Activated naive CD8-positive, alpha-beta T cell treated with anti-CD3 and anti-CD28 coated beads for 36 hours (primary cell): ENCODE measurements around the gene SLC9A9. TPM values are rescaled to one million over a fixed set of nuclear protein-coding genes. Genes with fewer than 3 reads are reported as not detected.
A peak's percentile ranks its signal among the peaks of the same experiment; 100 is the strongest.

Experiments
- DNase-seq: peaks from one replicate; pipeline ENCODE4 v3.0.0; 2021
- H3K27ac Mint-ChIP-seq: one replicate; pipeline ENCODE4 v1.8.0; 2022; ENCODE audit warnings: mild to moderate bottlenecking, moderate library complexity, mixed read lengths
- H3K27me3 Mint-ChIP-seq: one replicate; pipeline ENCODE4 v1.8.0; 2022; ENCODE audit warnings: mild to moderate bottlenecking, mixed read lengths
- H3K36me3 Mint-ChIP-seq: one replicate; pipeline ENCODE4 v1.8.0; 2021; ENCODE audit warnings: mild to moderate bottlenecking, mixed read lengths
- H3K4me1 Mint-ChIP-seq: one replicate; pipeline ENCODE4 v1.8.0; 2021; ENCODE audit warnings: mixed read lengths
- H3K4me3 Mint-ChIP-seq: one replicate; pipeline ENCODE4 v1.8.0; 2022; ENCODE audit warnings: mild to moderate bottlenecking, moderate library complexity, mixed read lengths
- H3K9me3 Mint-ChIP-seq: one replicate; pipeline ENCODE4 v1.8.0; 2022; ENCODE audit warnings: mixed read lengths
- total RNA-seq, 2 experiments: library from RNA; stranded (reverse); gene quantifications; one replicate each; pipeline ENCODE4 v1.2.3, GENCODE V29; 2021

Gene SLC9A9
- total RNA-seq, 2 experiments from 2014 or later = 2.1 to 2.3 TPM

DNA sequence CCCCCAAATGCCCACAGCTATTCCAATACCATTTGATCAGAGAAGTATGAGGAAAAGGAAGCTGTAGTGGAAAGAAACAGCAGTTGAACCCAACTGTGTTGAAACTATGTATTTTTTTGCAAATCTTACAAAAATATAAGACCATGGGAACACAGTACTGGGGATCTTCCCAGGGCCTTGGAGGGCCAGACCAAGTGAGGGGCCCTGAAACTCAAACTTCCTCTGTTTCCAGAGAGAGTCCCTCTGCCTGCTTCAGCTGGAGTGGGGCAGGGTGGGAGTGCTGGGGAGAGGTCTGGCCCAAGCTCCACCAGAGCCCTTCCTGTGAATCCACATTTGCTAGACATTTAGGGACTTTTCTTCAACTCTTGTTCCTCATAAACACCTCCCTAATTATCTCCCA lies 464.8 kb downstream of the SLC9A9 start:
- no peak overlapping the region for H3K4me3 Mint-ChIP-seq
- peaks cover 4% of the 10 kb centered on the region for H3K4me1 Mint-ChIP-seq
- H3K27me3 Mint-ChIP-seq = no peaks in the 10 kb centered on the region
- H3K36me3 Mint-ChIP-seq = peaks cover 10% of the 10 kb centered on the region
- H3K27ac Mint-ChIP-seq = no peak overlapping the region
- H3K9me3 Mint-ChIP-seq = peaks cover 6% of the 10 kb centered on the region
- DNase-seq = no peak

DNA sequence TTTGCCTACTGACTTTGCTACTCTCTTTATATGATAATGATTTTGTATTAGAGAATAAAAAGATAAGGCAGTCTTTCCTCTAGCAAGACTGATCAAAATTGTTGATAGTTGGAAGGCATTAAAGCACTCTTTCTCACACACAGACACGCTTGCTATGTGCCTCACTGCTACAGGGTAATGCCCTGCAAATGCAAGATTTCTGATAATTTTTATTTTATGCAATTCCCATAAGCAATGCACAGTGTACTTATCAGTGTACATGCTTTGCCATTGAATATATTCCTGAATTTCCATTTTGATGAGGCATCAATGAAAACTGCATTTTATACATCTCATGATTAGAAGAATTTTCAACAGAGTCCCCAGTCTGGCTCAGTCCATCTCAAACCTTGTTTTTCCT lies 465.5 kb downstream of the SLC9A9 start:
- Mint-ChIP-seq H3K36me3 (peaks cover 10% of the 10 kb centered on the region), H3K4me1 (peaks cover 6% of the 10 kb centered on the region), H3K27me3 (no peaks in the 10 kb centered on the region), H3K27ac (no peak overlapping the region), H3K9me3 (peaks cover 6% of the 10 kb centered on the region), H3K4me3 (no peak overlapping the region)
- DNase-seq = no peak

DNA sequence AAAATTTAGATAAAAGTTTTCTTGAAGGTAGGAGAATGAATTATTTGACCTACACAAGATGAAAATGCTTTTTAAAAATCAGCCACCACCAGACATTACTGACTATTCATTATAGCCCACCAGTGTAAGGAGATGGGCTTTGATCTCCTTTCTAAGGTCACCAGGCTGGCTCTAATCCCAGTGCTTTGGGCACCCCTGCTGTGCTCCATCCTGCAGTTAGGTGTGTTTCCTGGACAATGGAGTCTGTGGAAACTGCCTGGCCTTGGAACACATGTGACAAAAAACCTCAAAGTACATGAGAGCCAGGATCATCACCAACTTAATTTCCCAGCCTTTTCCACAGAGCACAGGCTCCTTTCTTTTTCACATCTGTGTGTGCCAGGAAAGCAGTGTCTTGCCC lies 467.8 kb downstream of the SLC9A9 start:
- Mint-ChIP-seq H3K36me3 (peaks cover 10% of the 10 kb centered on the region), H3K27ac (no peak overlapping the region), H3K27me3 (no peaks in the 10 kb centered on the region), H3K9me3 (peaks cover 6% of the 10 kb centered on the region), H3K4me3 (no peak overlapping the region), H3K4me1 (peaks cover 6% of the 10 kb centered on the region)
- DNase-seq = no peak

DNA sequence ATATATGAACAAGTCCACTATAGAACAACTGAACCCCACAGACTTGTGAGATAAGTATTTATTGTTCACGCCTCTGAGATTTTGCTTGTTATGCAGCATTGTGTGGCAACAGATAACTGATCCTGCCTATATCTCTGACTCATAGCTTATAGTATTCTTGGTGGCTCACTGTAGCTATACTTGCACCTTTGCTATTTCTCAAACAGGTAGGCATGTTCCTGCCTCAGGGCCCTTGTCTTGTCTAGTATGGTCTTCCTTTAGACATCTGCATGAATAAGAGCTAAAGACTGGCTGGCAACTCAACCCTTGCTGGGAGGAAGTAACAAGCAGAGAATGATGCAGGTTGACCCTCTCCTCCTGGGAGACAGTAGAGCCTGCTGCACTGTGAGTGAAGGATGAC lies 472.6 kb downstream of the SLC9A9 start:
- peaks cover 6% of the 10 kb centered on the region for H3K4me1 Mint-ChIP-seq
- H3K27me3 Mint-ChIP-seq = no peaks in the 10 kb centered on the region
- H3K9me3 Mint-ChIP-seq = no peaks in the 10 kb centered on the region
- H3K36me3 Mint-ChIP-seq = no peaks in the 10 kb centered on the region
- no peak for DNase-seq
- no peak overlapping the region for H3K4me3 Mint-ChIP-seq
- H3K27ac Mint-ChIP-seq = no peak overlapping the region

DNA sequence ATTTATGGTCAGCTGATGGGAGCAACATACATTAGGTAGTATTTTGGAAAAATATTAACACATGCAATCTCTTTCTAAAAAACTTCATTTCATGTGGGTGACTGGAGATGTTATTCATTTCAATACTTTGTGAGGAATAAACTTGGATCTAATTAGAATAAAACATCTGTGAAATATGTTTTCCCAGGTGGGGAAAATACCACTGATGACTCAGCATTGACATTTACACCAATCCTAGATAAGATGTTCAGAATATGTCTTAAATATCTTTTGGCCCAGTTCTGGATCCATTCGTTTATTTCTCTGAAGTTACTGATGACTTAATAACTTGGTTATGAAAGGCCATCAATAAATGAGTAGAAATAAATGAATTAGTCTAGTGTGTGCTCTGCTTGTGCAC lies 481.1 kb downstream of the SLC9A9 start:
- Mint-ChIP-seq H3K27me3 (no peaks in the 10 kb centered on the region), H3K4me3 (no peak overlapping the region), H3K4me1 (peaks cover 17% of the 10 kb centered on the region), H3K9me3 (no peaks in the 10 kb centered on the region), H3K36me3 (peaks cover 5% of the 10 kb centered on the region), H3K27ac (no peak overlapping the region)
- DNase-seq = no peak

DNA sequence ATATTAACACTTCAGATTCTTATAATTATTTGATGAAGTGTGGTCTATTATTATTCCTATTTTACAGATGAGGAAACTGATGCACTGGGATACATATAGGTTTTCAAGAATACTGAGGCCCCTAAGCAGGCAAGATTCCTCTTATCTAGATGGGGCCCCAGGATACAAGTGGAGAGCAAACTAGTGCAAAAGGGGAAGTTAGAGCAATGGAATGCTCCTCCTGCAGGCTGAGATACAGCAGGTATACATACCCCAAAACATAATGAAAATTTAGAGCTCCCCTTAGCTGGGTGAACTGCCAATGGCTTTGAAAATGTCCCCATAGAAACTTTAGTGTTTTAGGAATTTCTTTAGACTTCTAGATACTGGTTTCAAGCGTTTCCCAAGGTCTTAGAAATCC lies 481.6 kb downstream of the SLC9A9 start:
- DNase-seq = no peak
- peaks cover 22% of the 10 kb centered on the region for H3K4me1 Mint-ChIP-seq
- H3K27me3 Mint-ChIP-seq = no peaks in the 10 kb centered on the region
- H3K27ac Mint-ChIP-seq = no peak overlapping the region
- H3K36me3 Mint-ChIP-seq = peaks cover 5% of the 10 kb centered on the region
- no peaks in the 10 kb centered on the region for H3K9me3 Mint-ChIP-seq
- no peak overlapping the region for H3K4me3 Mint-ChIP-seq

DNA sequence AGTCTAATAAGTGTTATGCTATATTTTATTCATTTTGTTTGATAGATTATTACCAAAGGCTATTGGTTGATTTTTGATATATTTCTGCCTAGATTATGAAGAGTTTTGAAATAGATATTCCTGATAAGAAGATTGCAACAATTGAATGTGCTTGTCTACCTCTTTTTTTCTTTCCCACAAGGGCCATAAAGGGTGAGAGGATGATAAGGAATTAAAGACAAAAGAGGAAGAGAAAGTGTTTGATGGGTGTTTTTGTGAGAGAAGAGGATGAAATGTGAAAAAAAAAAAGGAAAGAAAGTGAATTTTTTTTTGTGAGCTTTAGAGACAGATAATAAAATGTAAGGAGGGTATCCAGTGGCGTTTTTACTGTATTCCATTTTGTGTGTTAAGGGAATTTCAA lies 484.3 kb downstream of the SLC9A9 start:
- Mint-ChIP-seq H3K36me3 (peaks cover 5% of the 10 kb centered on the region), H3K4me3 (no peak overlapping the region), H3K4me1 (peaks cover 23% of the 10 kb centered on the region), H3K27ac (no peak overlapping the region), H3K9me3 (no peaks in the 10 kb centered on the region), H3K27me3 (no peaks in the 10 kb centered on the region)
- DNase-seq = no peak

DNA sequence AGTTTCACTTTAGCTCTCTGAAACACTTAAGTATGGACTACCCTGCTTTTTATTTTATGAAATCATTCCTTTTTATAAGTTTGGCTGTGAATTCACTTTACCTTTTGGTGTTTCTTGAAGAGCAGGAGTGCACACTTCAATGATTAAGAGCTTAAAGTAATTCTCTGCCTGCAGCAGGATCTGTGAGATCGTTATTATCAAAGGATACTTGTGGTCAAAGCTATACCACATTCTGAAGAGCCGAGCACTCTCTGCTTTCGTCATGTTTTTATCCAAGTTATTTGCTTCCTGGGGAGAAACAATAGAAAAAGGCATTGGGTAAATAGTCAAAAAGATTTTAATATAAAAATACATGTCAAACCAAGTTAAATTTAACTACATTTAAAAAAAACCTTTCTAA lies 485.0 kb downstream of the SLC9A9 start:
- Mint-ChIP-seq H3K4me1 (peaks cover 23% of the 10 kb centered on the region), H3K4me3 (peak overlapping the region; percentile 52), H3K27ac (no peak overlapping the region), H3K9me3 (no peaks in the 10 kb centered on the region), H3K36me3 (peaks cover 5% of the 10 kb centered on the region), H3K27me3 (no peaks in the 10 kb centered on the region)
- no peak for DNase-seq

DNA sequence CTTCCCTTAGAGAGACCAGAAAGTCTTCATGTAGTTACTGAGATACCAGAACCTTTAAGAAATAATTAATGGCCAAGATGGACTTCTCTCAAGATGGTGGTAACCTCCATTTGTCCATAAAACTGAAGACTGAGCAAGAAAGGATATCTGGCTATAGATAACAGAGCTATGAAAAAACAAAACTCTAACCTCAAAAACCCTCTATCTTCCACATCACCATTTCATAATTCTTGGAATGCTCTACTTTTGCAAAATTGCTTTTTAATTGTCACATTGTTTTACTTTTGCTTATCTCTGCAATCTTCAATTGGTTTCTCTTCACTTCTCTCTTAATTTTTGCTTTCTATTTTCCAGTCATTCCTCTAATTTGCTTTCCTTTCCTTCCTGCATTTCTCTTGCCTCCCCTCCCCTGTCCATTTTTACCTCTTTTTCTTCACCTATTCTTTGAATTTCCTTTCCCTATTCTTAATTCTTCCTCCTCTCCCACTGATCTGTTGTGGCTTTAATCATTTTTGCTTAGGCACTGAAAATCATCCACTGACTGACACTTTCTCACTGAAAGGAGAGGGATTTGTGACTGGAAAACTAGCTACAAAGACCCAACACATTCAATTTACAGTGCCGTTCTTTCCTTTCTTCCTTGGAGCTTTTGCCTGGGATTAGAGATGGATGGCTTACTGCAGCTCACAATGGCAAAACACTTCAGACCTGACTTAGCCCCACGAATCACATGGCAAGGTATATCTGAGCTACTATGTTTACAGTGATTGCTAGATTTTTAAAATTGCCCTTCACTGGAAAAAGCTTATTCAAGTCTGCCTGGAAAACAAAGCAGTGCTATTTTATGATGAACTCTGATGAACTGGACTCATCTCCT lies 485.9 kb downstream of the SLC9A9 start:
- H3K9me3 Mint-ChIP-seq = no peaks in the 10 kb centered on the region
- no peak for DNase-seq
- H3K36me3 Mint-ChIP-seq = peaks cover 5% of the 10 kb centered on the region
- H3K4me1 Mint-ChIP-seq = peaks cover 22% of the 10 kb centered on the region
- peak overlapping the region; percentile 49 for H3K4me3 Mint-ChIP-seq
- H3K27me3 Mint-ChIP-seq = no peaks in the 10 kb centered on the region
- peak overlapping the region; percentile 57 for H3K27ac Mint-ChIP-seq

DNA sequence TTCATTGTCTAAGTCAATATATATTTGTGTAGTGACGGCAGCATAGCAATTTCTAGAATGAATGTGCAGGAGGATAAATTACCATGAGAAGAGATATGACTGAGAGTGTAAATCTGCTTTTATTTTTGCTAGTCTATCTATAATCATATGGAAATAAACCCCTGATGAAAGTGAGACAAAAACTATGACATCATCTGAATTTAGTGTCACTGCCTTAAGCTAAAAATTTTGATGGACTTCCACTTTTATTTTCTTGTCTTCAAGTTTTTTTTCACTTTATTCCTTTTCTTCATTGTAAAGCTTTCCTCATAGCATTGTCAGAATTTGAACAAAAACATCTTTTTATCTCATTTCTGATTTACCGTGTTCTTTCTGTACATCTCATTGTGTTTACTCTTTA lies 486.7 kb downstream of the SLC9A9 start:
- Mint-ChIP-seq H3K27me3 (no peaks in the 10 kb centered on the region), H3K36me3 (peaks cover 5% of the 10 kb centered on the region), H3K9me3 (no peaks in the 10 kb centered on the region), H3K27ac (no peak overlapping the region), H3K4me1 (peaks cover 19% of the 10 kb centered on the region), H3K4me3 (no peak overlapping the region)
- DNase-seq = no peak

DNA sequence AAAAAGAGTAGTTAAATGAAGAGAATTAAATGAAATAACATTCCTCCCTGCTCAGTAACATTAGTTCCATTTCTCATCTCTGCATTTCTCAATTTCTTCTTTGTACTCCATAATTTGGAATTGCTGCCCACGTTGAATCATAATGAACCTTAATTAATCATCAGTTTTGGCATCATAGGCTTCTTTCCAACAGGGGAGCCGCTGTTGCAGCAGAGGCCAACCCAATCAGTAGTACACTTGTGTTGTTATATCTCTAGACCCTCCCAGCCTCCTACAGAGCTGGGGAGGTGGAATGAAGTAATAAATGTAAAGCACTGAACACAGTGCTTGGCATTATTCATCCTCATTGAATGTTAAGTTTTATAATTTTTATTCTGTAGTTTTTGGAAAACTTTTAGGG lies 488.0 kb downstream of the SLC9A9 start:
- Mint-ChIP-seq H3K4me3 (no peak overlapping the region), H3K27ac (no peak overlapping the region), H3K4me1 (peaks cover 19% of the 10 kb centered on the region), H3K36me3 (peaks cover 5% of the 10 kb centered on the region), H3K27me3 (no peaks in the 10 kb centered on the region), H3K9me3 (no peaks in the 10 kb centered on the region)
- DNase-seq = no peak

DNA sequence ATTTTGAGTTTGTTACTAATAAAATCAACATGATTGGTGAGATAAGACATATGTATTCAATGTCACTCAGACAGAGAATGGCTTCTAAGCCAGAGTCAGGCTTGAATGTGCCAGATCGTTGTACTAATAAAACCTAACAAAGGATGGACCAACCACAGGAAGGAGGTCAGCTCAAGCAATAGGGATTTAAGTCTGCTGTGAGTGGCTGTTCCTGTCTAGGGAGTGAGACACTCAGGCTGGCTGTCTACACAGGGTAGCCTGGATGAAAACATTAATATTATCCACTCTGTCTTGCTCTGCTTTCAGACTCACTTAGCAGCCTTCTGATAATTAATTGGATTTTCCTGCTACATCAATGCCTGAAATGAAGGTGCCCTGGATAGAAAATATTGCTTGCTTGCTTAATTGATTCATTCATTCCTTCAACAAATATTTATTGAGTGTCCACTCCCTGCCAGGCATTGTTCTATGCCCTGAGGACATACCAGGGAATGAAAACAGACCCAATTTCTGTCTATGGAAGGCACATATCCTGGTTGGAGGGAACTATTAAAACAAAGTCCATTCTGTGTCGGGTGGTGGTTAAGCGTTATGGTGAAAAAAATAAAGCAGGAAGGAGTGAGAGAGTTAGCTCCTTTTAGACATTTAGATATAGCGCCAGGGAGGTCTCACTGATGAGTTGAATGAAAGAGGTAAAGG lies 489.3 kb downstream of the SLC9A9 start:
- no peak for DNase-seq
- no peaks in the 10 kb centered on the region for H3K9me3 Mint-ChIP-seq
- no peaks in the 10 kb centered on the region for H3K27me3 Mint-ChIP-seq
- H3K36me3 Mint-ChIP-seq = peaks cover 5% of the 10 kb centered on the region
- H3K4me3 Mint-ChIP-seq = no peak overlapping the region
- H3K27ac Mint-ChIP-seq = no peak overlapping the region
- H3K4me1 Mint-ChIP-seq = peaks cover 19% of the 10 kb centered on the region

DNA sequence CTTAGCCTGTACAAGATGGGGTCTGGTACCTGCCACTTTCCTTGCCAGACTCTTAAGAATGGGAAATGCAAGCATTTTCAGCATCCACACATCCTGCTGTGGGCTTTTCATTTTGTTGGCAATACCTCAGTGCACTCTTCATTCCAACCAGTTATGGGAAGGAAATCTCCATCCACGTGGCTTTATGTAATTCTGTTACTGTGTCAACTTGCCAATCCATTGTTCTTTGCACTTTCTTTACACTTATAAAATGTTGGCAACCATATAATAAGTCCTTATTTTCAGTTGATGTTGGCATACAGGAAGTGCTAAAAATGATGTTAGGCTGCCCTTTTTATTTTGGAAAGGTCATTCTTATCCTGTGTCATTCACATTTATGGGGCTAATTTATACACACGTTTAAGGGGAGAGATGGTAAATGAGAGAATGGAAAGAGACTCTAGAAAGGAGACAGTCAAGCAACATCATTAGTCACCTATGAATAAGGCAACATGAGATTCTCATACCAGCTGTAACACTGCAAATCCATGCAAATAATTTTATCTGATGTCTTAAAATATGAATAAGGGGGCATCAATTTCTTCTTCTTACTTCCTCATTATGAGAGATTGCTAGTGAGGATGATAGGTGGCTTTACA lies 490.0 kb downstream of the SLC9A9 start:
- Mint-ChIP-seq H3K27ac (no peak overlapping the region), H3K4me3 (no peak overlapping the region), H3K36me3 (peaks cover 5% of the 10 kb centered on the region), H3K9me3 (no peaks in the 10 kb centered on the region), H3K4me1 (peaks cover 17% of the 10 kb centered on the region), H3K27me3 (no peaks in the 10 kb centered on the region)
- no peak for DNase-seq

DNA sequence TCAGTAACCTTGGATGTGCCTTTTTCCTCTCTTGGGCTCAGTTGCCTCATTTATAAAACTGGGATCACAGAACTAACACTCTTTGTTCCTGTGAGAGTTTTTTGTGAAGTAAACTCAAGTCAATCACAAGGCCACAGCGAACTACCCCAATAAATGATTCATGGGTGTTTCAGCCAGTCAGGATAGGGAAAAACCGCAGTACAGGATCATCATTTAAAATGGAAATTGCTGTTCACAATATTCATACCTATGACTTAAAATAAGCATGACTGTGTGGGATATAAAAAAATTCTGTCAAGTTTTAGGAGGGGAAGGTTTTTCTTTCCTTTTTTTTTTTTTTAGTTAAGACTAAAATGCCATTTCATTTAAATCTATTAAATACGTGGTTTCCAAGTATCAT lies 490.6 kb downstream of the SLC9A9 start:
- DNase-seq = no peak
- Mint-ChIP-seq H3K27ac (no peak overlapping the region), H3K36me3 (peaks cover 5% of the 10 kb centered on the region), H3K4me3 (no peak overlapping the region), H3K9me3 (no peaks in the 10 kb centered on the region), H3K4me1 (peaks cover 12% of the 10 kb centered on the region), H3K27me3 (no peaks in the 10 kb centered on the region)

DNA sequence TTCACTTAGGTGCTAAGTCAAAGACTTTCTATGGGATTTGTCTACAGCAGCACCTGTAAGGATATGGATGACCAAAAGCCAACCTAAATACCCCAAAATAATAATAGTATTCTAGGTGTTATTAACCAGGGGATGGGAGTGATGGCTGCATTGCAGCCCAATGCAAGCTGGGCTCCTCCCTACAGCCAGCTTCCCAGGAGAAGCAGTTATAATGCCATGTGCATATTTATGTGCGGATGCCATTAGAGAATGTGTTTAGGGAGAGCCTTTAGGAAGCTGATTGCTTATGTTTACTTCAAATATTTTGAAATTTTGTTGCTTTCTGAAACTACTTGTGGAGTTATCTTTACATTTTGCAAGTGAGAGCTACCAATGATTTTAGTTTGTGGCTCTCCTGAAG lies 491.4 kb downstream of the SLC9A9 start:
- Mint-ChIP-seq H3K27me3 (no peaks in the 10 kb centered on the region), H3K36me3 (no peaks in the 10 kb centered on the region), H3K9me3 (no peaks in the 10 kb centered on the region), H3K4me3 (no peak overlapping the region), H3K4me1 (peaks cover 3% of the 10 kb centered on the region), H3K27ac (no peak overlapping the region)
- DNase-seq = no peak
